ENCODE measurements around the gene MYOM3. TPM values are rescaled to one million over a fixed set of nuclear protein-coding genes. Genes with fewer than 3 reads are reported as not detected.
A peak's percentile ranks its signal among the peaks of the same experiment; 100 is the strongest.

Gene MYOM3
- total and polyA plus RNA-seq, 7 donors: under 0.01 to 3.7 (median 3.0) TPM; not detected in 2

GRCh38 chr1:24102961-24103360 is 9.0 kb downstream of the MYOM3 start:
- Histone ChIP-seq H3K36me3 (no peaks in the 10 kb centered on the region), H3K27me3 (no peaks in the 10 kb centered on the region), H3K4me3 (no peak overlapping the region), H3K9me3 (no peaks in the 10 kb centered on the region), H3K4me1 (peaks cover 0 to 15% (median 9%) of the 10 kb centered on the region in 4 donors), H3K27ac (peak overlapping the region in 1 of 4 donors; percentile 53)
- 88 to 89% methylated on average over 8 of the region's 8 CpGs for WGBS, 2 donors
- DNase-seq: no peak
- intact Hi-C loops (cut with DNase I): no loop called here
- TF ChIP-seq EP300 (IDR thresholded peaks at IDR 0.05) (no peak), POLR2AphosphoS5 (IDR thresholded peaks at IDR 0.05) (no peak), CTCF (IDR thresholded peaks at IDR 0.05) (no peak), POLR2A (IDR thresholded peaks at IDR 0.05) (no peak)

GRCh38 chr1:24101796-24102586 is 9.9 kb downstream of the MYOM3 start:
- no peaks in the 10 kb centered on the region for H3K9me3 ChIP-seq
- DNase-seq: no peak
- peaks cover 0 to 15% (median 9%) of the 10 kb centered on the region in 4 donors for H3K4me1 ChIP-seq
- H3K27me3 ChIP-seq: no peaks in the 10 kb centered on the region
- intact Hi-C loops (cut with DNase I): no loop called here
- TF ChIP-seq CTCF (IDR thresholded peaks at IDR 0.05): no peak
- no peak for TF ChIP-seq POLR2A (IDR thresholded peaks at IDR 0.05)
- no peak for TF ChIP-seq POLR2AphosphoS5 (IDR thresholded peaks at IDR 0.05)
- TF ChIP-seq EP300 (IDR thresholded peaks at IDR 0.05): no peak
- 48 to 70% methylated on average over 9 of the region's 9 CpGs for WGBS, 2 donors
- H3K36me3 ChIP-seq: no peaks in the 10 kb centered on the region
- peak overlapping the region in 1 of 4 donors; percentile 53 for H3K27ac ChIP-seq
- no peak overlapping the region for H3K4me3 ChIP-seq

- Histone ChIP-seq H3K27me3 (no peaks in the 10 kb centered on the region), H3K4me3 (no peak overlapping the region), H3K27ac (no peak overlapping the region), H3K9me3 (no peaks in the 10 kb centered on the region), H3K4me1 (peaks cover 0 to 15% (median 9%) of the 10 kb centered on the region in 4 donors), H3K36me3 (no peaks in the 10 kb centered on the region)
- no peak for TF ChIP-seq EP300 (IDR thresholded peaks at IDR 0.05)
- no peak for TF ChIP-seq CTCF (IDR thresholded peaks at IDR 0.05)
- no peak for TF ChIP-seq POLR2A (IDR thresholded peaks at IDR 0.05)
- TF ChIP-seq POLR2AphosphoS5 (IDR thresholded peaks at IDR 0.05): no peak
- WGBS, 2 donors: 55 to 80% methylated on average over 13 of the region's 13 CpGs
- intact Hi-C loops (cut with DNase I): no loop called here
- no peak for DNase-seq
These were observed 10.8 kb downstream of the MYOM3 start for GRCh38 chr1:24100945-24101737.

GRCh38 chr1:24098943-24099638 is 12.8 kb downstream of the MYOM3 start:
- TF ChIP-seq POLR2A (IDR thresholded peaks at IDR 0.05): no peak
- no peak for TF ChIP-seq CTCF (IDR thresholded peaks at IDR 0.05)
- no peak for TF ChIP-seq POLR2AphosphoS5 (IDR thresholded peaks at IDR 0.05)
- TF ChIP-seq EP300 (IDR thresholded peaks at IDR 0.05): no peak
- Histone ChIP-seq H3K27me3 (no peaks in the 10 kb centered on the region), H3K4me3 (no peak overlapping the region), H3K27ac (no peak overlapping the region), H3K9me3 (no peaks in the 10 kb centered on the region), H3K4me1 (peaks cover 0 to 15% (median 9%) of the 10 kb centered on the region in 4 donors), H3K36me3 (no peaks in the 10 kb centered on the region)
- intact Hi-C loops (cut with DNase I): no loop called here
- DNase-seq: no peak
- WGBS, 2 donors: 78 to 82% methylated on average over 12 of the region's 12 CpGs
